ENCODE results near the gene RABGGTB.

- no peak for TF ChIP-seq CTCF (IDR thresholded peaks at IDR 0.05; ENCODE audit: low read depth, low read length)
- no peak for TF ChIP-seq POLR2A (IDR thresholded peaks at IDR 0.05; ENCODE audit: extremely low read depth, insufficient read length)
- no peak for TF ChIP-seq MAX (IDR thresholded peaks at IDR 0.05; ENCODE audit: low read depth, low read length)
- no peak for TF ChIP-seq MYC (IDR thresholded peaks at IDR 0.05; ENCODE audit: low read depth, low read length)
Observed at GRCh38 chr1:75811211-75811981, 25.3 kb downstream of the RABGGTB start.

Data from NB4 (cell line).